GM12892 (cell line): ENCODE data around the gene RBM27.
A peak's percentile ranks its signal among the peaks of the same experiment; 100 is the strongest.

ENCODE experiments used
- DNase-seq: peaks from one replicate; pipeline ENCODE4 v3.0.0; 2011; ENCODE audit not compliant: insufficient read length
- FAIRE-seq: peaks from 2 replicates; lab custom pipeline; 2011; peaks lifted over from hg19 to GRCh38; lab: Jason Lieb, UNC
- POLR2A ChIP-seq: IDR thresholded peaks from 2 replicates; pipeline ENCODE4 v1.6.1; 2011; ENCODE audit warnings: low read depth, low read length, control low read depth
- POLR2AphosphoS5 ChIP-seq: IDR thresholded peaks from 2 replicates; pipeline ENCODE4 v1.6.1; 2011; ENCODE audit warnings: low read depth, low read length, control low read depth
- TAF1 ChIP-seq: IDR thresholded peaks from 2 replicates; pipeline ENCODE4 v1.6.1; 2011; ENCODE audit warnings: low read depth, mild to moderate bottlenecking, control low read depth, low read length, borderline replicate concordance

RBM27 gene

GRCh38 chr5:146249801-146250200, 46.4 kb downstream of the RBM27 start:
- FAIRE-seq (peak; percentile 67), DNase-seq (no peak)
- TF ChIP-seq POLR2A = no peak
- no peak for TF ChIP-seq TAF1
- TF ChIP-seq POLR2AphosphoS5 = no peak
